GM18502 (cell line): Measurements from ENCODE around the gene GLTP.

Experiments used
- ATAC-seq: cut with Tn5 transposase; IDR thresholded peaks from one replicate; pipeline ENCODE4 v1.9.1; 2021; ENCODE audit warnings: mild to moderate bottlenecking; ENCODE audit not compliant: unreplicated experiment, poor library complexity

Gene GLTP

GRCh38 chr12:109807954-109808643, 72.2 kb downstream of the GLTP start:
- no peak for ATAC-seq

GRCh38 chr12:109804820-109805761, 75.2 kb downstream of the GLTP start:
- no peak for ATAC-seq

GRCh38 chr12:109803678-109804077, 76.7 kb downstream of the GLTP start:
- ATAC-seq, result no peak

GRCh38 chr12:109802828-109803227, 77.5 kb downstream of the GLTP start:
- ATAC-seq, result no peak
